ENCODE results near the gene RGS12.

Gene RGS12

DNA sequence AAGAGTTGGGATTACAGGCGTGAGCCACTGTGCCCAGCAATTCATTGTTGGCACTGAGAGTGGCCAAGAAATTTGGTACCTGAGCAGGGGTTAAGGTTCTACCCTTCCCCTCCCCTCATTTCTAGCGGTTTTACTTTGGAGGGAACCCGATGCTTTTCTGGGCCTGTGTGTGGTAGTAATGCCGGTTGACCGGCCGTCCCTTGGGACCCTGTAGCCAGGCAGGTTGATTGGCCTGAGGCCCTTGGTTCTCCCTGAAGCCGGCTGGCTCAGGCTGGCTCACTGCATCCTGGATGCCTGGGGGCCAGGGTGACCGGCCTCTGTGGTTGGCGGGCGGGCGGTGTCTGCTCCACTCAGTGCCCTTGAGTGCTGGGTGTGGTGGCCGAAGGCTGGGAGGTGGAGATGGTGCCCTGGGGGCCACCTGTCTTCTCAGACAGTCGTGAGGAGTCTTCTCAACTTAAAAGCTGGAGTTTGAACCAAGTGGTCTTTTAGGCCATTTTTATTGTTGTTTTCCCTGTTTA lies 45.6 kb downstream of the RGS12 start:
- Histone ChIP-seq H3K27me3 (ENCODE audit: low read length) (no peaks in the 10 kb centered on the region; the same call in 1 of the 2 replicates), H3K4me2 (ENCODE audit: low read depth, low read length, poor library complexity, severe bottlenecking) (no peak overlapping the region), H3K27ac (ENCODE audit: low read depth, low read length) (no peak overlapping the region), H3K79me2 (ENCODE audit: insufficient read depth, low read length) (no peaks in the 10 kb centered on the region), H3K36me3 (ENCODE audit: low read length) (no peaks in the 10 kb centered on the region), H2AFZ (ENCODE audit: low read depth, low read length, severe bottlenecking) (no peak overlapping the region), H3K9ac (ENCODE audit: low read length) (no peak overlapping the region), H3K4me3 (ENCODE audit: insufficient read depth, low read length, poor library complexity, severe bottlenecking) (no peak overlapping the region), H3K9me2 (replicated peaks; ENCODE audit: insufficient read depth, low read length) (no peaks in the 10 kb centered on the region), H3F3A (ENCODE audit: insufficient read depth) (no peaks in the 10 kb centered on the region), H4K20me1 (ENCODE audit: low read depth, low read length) (no peaks in the 10 kb centered on the region), H3K9me3 (ENCODE audit: insufficient read depth, low read length) (no peaks in the 10 kb centered on the region)
- TF ChIP-seq CTCF (IDR thresholded peaks at IDR 0.05; ENCODE audit: insufficient read depth, low read length, poor library complexity, severe bottlenecking) (no peak), EZH2phosphoT487 (conservative IDR thresholded peaks at IDR 0.05; ENCODE audit: low read length) (no peak)

- TF ChIP-seq EZH2phosphoT487 (conservative IDR thresholded peaks at IDR 0.05; ENCODE audit: low read length): no peak
- no peak for TF ChIP-seq CTCF (IDR thresholded peaks at IDR 0.05; ENCODE audit: insufficient read depth, low read length, poor library complexity, severe bottlenecking)
- no peaks in the 10 kb centered on the region for H3K36me3 ChIP-seq (ENCODE audit: low read length)
- H3K27me3 ChIP-seq (ENCODE audit: low read length): no peaks in the 10 kb centered on the region; the same call in 1 of the 2 replicates
- no peaks in the 10 kb centered on the region for H3K79me2 ChIP-seq (ENCODE audit: insufficient read depth, low read length)
- no peak overlapping the region for H3K4me3 ChIP-seq (ENCODE audit: insufficient read depth, low read length, poor library complexity, severe bottlenecking)
- no peak overlapping the region for H3K4me2 ChIP-seq (ENCODE audit: low read depth, low read length, poor library complexity, severe bottlenecking)
- no peak overlapping the region for H3K9ac ChIP-seq (ENCODE audit: low read length)
- no peaks in the 10 kb centered on the region for H3K9me2 ChIP-seq (replicated peaks; ENCODE audit: insufficient read depth, low read length)
- no peak overlapping the region for H3K27ac ChIP-seq (ENCODE audit: low read depth, low read length)
- H2AFZ ChIP-seq (ENCODE audit: low read depth, low read length, severe bottlenecking): no peak overlapping the region
- no peaks in the 10 kb centered on the region for H4K20me1 ChIP-seq (ENCODE audit: low read depth, low read length)
- H3F3A ChIP-seq (ENCODE audit: insufficient read depth): no peaks in the 10 kb centered on the region
- H3K9me3 ChIP-seq (ENCODE audit: insufficient read depth, low read length): no peaks in the 10 kb centered on the region
Observed at GRCh38 chr4:3338976-3339531, 46.2 kb downstream of the RGS12 start.

- H2AFZ ChIP-seq (ENCODE audit: low read depth, low read length, severe bottlenecking): no peak overlapping the region
- H3K9me3 ChIP-seq (ENCODE audit: insufficient read depth, low read length): no peaks in the 10 kb centered on the region
- no peaks in the 10 kb centered on the region for H3F3A ChIP-seq (ENCODE audit: insufficient read depth)
- H3K4me3 ChIP-seq (ENCODE audit: insufficient read depth, low read length, poor library complexity, severe bottlenecking): no peak overlapping the region
- H3K36me3 ChIP-seq (ENCODE audit: low read length): no peaks in the 10 kb centered on the region
- no peaks in the 10 kb centered on the region for H3K79me2 ChIP-seq (ENCODE audit: insufficient read depth, low read length)
- no peak overlapping the region for H3K4me2 ChIP-seq (ENCODE audit: low read depth, low read length, poor library complexity, severe bottlenecking)
- H3K27me3 ChIP-seq (ENCODE audit: low read length): no peaks in the 10 kb centered on the region; the same call in 1 of the 2 replicates
- H3K9ac ChIP-seq (ENCODE audit: low read length): no peak overlapping the region
- no peak overlapping the region for H3K27ac ChIP-seq (ENCODE audit: low read depth, low read length)
- no peaks in the 10 kb centered on the region for H3K9me2 ChIP-seq (replicated peaks; ENCODE audit: insufficient read depth, low read length)
- TF ChIP-seq CTCF (IDR thresholded peaks at IDR 0.05; ENCODE audit: insufficient read depth, low read length, poor library complexity, severe bottlenecking) (no peak), EZH2phosphoT487 (conservative IDR thresholded peaks at IDR 0.05; ENCODE audit: low read length) (no peak)
- H4K20me1 ChIP-seq (ENCODE audit: low read depth, low read length): no peaks in the 10 kb centered on the region
Observed at GRCh38 chr4:3339577-3339976, 46.8 kb downstream of the RGS12 start.
